ENCODE measurements around the gene ARL2BP.

The ARL2BP gene

DNA sequence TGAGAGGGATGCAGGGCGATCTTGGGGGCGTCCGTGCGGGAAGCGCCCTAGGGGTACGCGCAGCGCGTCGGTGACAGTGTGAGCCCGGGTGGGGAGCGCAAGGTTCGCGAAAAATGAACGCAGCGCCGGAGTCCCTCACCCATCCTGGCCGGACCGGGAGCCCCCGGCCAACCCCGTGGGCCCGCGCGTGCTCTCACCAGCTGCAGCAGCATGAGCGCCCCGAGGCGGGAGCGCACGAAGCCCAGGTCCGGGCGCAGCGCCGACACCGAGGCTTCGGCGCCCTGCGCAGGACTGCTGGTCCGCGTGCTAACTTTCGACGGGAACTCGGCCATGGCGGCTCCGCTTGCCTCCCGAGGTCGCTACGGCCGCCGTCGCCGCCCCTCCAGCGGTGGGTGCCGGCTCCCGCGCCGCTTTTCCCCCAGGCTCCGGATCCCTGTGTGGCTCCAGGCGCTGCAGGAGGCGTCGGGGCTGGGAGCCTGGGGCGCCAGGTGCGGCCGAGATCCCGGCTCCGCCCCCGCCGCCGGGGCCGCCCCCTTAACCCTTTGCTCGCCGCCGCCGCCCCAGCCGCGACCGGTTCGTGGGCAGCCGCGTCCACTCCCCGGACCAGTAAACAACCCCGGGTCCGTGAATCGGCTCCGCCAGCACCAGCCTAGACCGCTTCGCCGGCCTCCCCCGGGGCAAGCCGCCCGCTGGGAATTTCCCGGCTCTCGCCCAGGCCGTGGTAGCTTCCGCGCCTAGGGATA is 39.3 kb downstream of the ARL2BP start, which contains the start of gene PLLP:
Gene PLLP, minus strand, starts transcription at position 464 of the 743 bp plus-strand sequence. Its CDS starts 132 bp downstream, at position 332.
- peak; percentile 51 for DNase-seq

DNA sequence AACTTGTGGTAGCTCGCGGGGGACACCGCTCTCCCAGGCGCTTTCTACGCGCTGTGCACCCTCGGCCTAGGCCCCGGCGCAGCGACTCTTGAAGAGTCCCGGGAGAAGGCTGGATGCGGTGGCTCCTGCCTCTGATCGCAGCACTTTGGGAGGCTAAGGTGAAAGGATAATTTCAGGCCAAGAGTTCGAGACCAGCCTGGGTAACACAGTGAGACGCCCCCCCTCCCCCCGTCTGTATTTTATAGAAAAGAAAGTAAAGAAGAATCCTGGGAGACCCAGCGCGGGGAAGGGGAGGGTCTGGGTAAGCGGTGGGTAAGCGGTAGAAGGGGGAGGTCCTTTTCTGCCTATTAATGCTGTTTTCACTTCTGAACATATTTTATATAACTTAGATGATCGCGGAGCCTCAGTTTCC is 39.9 kb downstream of the ARL2BP start:
- no peak for DNase-seq

DNA sequence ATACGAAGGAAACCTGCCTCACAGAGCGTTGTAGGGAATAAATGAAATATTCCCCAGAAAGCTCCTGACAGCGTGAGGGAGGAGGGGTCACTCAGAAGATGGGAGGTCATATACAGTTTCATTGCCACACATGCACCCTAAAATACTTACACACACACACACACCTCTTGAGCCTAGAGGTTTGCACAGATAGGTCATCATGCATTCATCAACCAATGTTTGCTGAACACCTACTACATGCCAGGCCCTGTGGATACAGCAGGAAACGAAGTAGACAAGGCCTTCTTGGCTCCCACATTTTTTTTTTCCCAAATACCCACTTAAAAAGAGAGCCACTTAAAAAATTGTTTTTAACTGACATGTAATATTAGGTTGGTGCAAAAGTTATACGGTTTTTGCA is 40.3 kb downstream of the ARL2BP start:
- no peak for DNase-seq

DNA sequence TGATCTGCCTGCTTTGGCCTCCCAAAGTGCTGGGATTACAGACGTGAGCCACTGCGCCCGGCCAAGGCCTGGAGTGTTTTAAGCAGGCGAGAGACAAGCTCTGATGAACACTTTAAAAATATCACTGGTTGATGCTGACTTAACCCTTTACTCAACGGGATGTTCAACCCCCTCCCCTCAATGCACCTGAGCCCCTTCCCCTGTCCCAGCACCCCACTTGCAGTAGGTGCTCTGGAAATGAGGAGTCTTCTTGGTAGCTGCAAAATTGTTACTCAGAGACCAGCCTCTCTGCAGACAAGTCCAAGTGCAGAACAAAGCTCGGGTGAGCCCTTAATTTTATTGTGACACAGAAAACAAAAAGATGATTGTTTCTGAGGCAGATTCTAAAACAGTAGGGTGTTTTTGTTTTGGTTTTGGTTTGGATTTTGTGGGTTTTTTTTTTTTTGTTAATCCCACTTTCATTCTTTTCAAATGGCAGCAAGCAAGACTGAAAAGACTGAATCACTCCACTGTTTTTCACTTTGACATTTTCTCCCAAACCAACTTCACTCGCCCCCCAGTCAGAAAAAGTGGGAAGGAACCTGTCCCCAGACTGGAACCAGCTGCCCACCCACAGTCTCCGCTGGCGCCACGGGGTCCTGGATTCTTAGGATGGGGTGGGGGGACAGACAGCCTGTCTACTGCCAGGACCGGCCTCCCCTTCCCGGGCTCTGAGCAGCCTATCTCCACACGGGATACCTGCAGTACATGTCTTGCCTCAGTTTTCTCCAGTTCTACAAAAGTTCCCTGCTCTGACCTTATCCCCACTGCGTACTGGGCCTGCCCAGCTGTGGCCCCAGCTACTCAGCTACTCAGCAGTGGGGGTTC is 44.6 kb downstream of the ARL2BP start:
- DNase-seq: no peak

DNA sequence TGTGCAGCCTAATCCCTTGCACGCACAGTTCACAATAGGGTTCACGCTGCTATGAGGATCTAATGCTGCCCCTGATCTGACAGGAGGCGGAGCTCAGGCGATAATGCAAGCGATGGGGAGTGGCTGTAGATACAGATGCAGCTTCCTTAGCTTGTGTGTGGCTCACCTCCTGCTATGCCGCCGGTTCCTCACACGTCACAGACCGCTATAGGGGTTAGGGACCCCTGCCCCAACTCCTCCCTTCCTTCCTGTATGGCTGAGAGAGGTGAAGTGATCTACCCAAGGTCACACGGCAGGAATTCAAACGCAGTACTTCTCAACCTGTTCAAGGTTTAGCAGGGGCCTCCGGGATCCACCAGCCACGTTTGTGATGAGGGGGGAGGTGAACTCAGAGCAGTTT is 52.8 kb downstream of the ARL2BP start:
- peak; percentile 11 for DNase-seq

DNA sequence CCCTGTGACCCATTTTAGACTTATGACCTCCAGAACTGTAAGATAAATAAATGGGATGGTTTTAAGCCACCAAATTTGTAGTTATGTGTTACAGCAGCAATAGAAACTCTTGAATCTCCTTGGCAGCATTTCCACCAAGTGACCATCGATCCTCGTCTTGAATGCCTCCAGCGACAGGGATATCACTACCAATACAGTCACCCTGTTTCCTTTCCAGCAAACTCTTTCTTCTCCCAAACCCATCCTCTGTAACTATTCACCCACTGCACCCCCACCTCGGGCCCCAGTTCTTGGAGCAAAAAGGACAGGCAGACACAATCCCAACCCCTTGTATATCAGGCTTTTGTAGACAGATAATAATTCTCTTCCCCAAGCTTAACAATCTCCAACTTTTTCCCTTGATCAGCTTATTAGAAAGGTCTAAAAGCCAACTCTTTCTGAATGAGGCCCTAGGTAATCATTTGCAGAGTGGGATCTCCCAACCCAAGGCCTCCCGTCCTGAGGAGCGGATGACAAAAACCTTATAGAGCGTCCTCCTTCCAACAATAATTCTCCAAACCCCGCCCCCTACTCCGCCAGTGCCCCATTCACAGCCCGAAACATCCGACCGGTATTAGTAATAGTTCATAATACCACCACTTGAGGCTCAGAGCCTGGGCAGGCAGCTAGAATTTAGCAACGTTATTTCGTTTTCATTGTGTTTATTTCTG is 54.1 kb downstream of the ARL2BP start:
- DNase-seq: peak; percentile 34

DNA sequence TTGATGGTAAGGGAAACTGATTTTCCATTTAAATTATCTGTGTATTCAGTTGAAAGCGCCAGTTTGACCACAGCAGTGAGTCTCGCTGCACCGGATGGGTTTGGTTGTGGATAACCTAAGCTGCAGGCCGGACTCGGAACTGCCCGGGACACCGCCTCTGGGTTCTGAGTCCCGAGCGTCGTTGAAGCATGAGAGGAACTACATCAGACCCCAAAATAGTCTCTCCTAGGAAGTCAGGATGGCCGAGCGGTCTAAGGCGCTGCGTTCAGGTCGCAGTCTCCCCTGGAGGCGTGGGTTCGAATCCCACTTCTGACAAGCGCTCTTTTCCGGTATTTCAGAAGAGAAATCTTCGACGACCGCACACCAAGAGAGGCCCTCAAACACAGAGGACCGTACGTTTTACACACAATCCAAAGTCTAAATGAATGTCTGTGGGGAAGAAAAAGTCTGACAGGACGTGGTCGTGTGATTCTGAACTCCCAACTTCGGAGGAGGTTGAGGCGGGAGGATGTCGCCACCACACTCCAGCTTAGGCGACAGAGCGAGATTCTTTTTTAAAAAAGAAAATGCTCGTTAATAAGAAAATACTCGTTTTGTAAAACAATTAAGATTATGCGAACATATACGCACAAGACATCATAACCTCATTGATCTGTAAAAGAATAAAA is 54.8 kb downstream of the ARL2BP start:
- peak; percentile 82 for DNase-seq

DNA sequence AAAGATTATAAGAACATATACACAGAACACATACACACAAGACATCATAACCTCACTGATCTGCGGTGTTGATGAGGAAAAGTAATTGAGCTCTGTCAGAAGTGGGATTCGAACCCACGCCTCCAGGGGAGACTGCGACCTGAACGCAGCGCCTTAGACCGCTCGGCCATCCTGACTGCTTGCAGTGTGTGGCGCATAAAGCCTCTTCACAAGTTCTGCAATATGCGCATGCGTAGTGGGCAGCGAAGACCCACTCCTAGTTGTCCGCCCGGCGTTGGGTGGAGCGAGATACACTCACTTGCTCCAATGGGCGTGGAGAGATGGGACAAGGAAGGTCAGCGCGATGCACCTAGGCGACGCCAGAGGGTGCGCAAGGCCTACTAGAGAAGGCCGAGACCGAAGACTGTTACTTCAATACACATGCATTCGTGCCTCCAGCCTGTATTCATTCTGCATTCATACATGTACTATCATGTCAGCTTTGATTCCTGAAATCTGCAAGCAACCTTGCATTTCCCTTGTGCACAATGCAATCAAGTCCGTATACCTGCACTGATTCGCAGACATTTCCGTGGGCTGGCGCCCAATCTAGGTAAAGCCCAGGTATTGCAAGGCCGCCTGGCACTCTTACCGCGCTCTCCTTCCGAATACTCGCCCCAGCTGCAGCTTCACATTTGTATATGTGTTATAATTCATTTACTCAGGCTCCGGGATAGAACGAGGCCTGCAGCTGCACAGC is 55.5 kb downstream of the ARL2BP start:
- peak; percentile 94 for DNase-seq

DNA sequence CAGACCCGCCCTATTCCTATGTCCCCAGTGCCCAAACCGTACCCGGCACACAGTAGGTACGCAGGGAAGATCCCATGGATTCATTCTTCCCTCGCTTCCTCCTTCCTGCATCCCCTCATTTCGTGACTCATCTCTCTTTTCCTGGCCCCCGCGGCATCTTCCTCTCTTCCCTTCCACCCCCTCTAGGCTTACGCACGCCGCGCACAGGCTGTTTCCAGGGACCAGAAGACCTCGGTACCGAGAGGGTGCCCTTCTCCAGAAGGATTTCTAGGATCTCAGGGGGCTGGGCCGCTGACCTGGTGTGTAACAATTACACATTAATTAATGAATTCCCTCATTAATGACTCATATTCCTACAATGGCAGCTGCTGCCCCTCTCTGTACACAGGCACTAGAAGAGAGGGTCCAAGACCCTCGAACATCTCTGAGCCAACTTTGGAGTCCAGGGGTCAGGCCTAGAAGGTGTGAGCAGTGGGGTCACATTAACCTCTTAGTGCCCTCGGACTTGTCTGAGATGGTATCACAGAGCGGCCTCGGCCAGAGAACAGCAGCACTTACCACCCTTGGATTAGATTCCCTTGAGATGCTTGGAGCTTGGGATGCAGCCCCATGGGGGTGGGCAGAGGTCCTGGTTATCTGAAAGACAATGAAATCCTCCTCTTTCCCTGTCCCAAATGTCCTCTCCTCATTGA is 56.2 kb downstream of the ARL2BP start:
- no peak for DNase-seq

Data from stimulated activated CD4-positive, alpha-beta T cell treated with anti-CD3 and anti-CD28 coated beads, Interleukin-12 subunit alpha, Interleukin-12 subunit beta, amount 100 ng/mL, for 4 hours (primary cell).